Mesodermal cell (in vitro differentiated cells): ENCODE measurements around the gene NCOA3.

Experiments
- H3K27ac ChIP-seq: 2 replicates; pipeline ENCODE4 v1.7.0; 2013; ENCODE audit warnings: mild to moderate bottlenecking, low read depth, low read length, moderate library complexity; ENCODE audit not compliant: severe bottlenecking
- H3K36me3 ChIP-seq: 2 replicates; pipeline ENCODE4 v1.7.1; 2013; ENCODE audit warnings: mild to moderate bottlenecking, low read length, moderate library complexity; ENCODE audit not compliant: control insufficient read depth, insufficient read depth
- H3K4me1 ChIP-seq: one replicate; pipeline ENCODE4 v1.7.1; 2013; ENCODE audit warnings: mild to moderate bottlenecking, low read length; ENCODE audit not compliant: insufficient read depth, control insufficient read depth, poor library complexity, severe bottlenecking
- H3K4me3 ChIP-seq: 2 replicates; pipeline ENCODE4 v1.7.0; 2013; ENCODE audit warnings: low read length, control low read depth, mild to moderate bottlenecking; ENCODE audit not compliant: insufficient read depth, poor library complexity, severe bottlenecking; ENCODE audit errors: extremely low read depth
- H3K9me3 ChIP-seq: 2 replicates; pipeline ENCODE4 v1.7.1; 2013; ENCODE audit warnings: mild to moderate bottlenecking, low read length, moderate library complexity; ENCODE audit not compliant: control insufficient read depth
- WGBS, 2 experiments: methylation state at CpG; one replicate each; pipeline ENCODE4 v1.1.5; 2013; ENCODE audit warnings: missing lambda C conversion rate in 2 of 2; ENCODE audit not compliant: insufficient coverage in 2 of 2; 5-methylcytosine and 5-hydroxymethylcytosine counted together

The NCOA3 gene

DNA sequence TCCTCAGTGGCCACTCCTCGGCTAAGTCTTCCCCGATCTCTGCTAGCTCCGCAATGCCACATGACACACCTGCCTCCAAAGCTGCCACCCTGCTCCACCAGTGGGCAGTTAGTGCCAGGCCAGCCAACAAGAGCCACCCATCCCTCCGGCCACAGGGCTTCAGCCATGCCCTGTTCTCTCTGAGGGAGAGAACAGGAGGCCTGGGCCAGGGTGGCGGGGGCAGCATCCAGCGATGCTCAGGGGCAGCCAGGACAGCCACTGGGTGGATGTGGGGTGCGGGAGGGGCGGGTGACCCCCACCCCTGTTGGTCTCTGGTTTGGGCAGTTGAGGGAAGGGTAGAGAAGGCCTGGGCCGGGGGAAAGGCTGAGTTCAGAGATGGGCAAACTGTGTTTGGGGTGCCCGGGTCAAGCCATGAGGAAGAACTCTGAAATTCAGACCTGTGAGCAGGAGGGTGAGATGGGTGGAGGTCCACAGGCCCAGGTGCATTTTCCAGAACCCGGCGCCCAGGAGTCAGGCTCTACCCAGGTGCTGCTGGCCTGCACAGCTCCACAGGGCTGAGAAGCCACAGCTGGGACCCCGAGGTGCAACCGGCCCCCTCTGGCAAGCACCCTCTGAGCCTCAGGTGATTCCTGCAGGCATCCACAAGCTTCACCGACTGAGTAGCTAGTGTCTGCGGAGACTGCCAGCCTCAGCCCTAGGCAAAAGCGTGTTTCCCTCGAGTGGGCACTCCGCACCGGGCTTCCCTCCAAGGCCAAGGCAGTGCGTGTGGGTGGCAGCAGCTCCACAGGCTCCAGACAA, 192.5 kb downstream of the NCOA3 start:
- WGBS, 2 experiments, result 93 to 96% methylated on average over 18 to 21 of the region's 21 CpGs
- Histone ChIP-seq H3K4me1 (no peaks in the 10 kb centered on the region), H3K4me3 (no peak overlapping the region), H3K9me3 (no peaks in the 10 kb centered on the region), H3K36me3 (peaks cover 37% of the 10 kb centered on the region), H3K27ac (no peak overlapping the region)

DNA sequence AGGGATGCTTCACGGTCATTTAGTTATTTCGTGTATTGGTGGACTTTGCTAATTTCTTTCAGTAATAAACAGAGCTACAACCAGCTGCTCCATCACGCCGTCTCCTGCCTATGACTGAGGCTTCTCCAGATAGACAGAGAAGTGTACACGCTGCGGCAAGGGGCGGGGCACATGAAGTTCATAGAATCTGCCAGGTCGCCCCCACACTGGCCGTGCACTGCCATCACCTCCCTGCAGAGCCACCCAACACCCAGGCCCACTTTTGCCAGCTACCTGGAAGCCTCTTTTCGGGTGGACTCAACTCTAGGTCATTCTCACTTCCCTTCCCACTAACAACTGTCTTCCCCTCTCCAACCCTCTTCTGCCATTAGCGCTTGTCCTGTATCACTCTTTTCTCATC, 195.2 kb downstream of the NCOA3 start:
- Histone ChIP-seq H3K4me1 (no peaks in the 10 kb centered on the region), H3K9me3 (no peaks in the 10 kb centered on the region), H3K27ac (no peak overlapping the region), H3K36me3 (peaks cover 49% of the 10 kb centered on the region), H3K4me3 (no peak overlapping the region)
- WGBS, 2 experiments, result 95 to 99% methylated on average over 9 to 10 of the region's 11 CpGs

DNA sequence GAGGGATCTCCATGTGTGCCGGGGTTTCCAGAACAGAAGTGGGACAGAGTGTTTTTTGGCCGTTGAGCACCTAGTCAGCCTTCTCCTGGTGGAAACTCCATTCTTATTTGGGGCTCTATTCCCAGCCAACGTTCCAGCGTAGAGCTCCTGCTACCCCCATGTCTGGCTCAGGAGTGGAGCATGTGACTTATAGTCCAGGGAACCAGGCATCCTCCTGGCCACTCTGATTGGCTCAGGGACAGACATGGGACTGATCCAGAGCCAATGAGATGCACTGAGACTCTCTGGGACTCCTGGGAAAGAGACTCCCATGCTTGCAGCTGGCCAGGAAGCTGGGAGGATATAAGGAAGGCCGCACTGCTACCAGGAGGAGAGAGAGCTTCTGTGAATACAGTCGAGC, 196.5 kb downstream of the NCOA3 start:
- WGBS, 2 experiments, result 87 to 98% methylated on average over 6 of the region's 6 CpGs
- Histone ChIP-seq H3K9me3 (no peaks in the 10 kb centered on the region), H3K4me3 (no peak overlapping the region), H3K36me3 (peaks cover 51% of the 10 kb centered on the region), H3K27ac (no peak overlapping the region), H3K4me1 (no peaks in the 10 kb centered on the region)

DNA sequence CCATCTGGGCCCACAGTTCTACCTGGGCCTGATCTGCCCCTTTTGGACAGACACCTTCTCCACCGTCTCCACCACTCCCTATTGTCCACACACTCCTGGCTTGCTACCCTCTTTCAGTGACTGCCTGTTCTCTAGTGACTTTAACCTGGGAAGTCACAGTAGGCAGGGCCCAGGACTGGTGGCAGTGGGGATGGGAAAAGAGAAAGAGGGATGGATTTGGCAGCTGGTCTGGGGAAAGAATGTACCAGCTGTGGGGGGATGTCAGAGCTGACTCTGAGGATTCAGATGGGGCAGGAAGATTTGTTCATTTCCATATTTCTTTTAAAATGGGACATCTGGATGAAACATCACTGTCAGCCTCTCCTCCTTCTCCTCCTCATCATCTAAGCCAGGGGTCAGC, 198.1 kb downstream of the NCOA3 start:
- H3K4me1 ChIP-seq, result peaks cover 4% of the 10 kb centered on the region
- H3K4me3 ChIP-seq, result no peak overlapping the region
- WGBS, 2 experiments, result 80 to 100% methylated on average over 1 of the region's 1 CpG
- H3K27ac ChIP-seq, result no peak overlapping the region
- peaks cover 48% of the 10 kb centered on the region for H3K36me3 ChIP-seq
- H3K9me3 ChIP-seq, result no peaks in the 10 kb centered on the region

DNA sequence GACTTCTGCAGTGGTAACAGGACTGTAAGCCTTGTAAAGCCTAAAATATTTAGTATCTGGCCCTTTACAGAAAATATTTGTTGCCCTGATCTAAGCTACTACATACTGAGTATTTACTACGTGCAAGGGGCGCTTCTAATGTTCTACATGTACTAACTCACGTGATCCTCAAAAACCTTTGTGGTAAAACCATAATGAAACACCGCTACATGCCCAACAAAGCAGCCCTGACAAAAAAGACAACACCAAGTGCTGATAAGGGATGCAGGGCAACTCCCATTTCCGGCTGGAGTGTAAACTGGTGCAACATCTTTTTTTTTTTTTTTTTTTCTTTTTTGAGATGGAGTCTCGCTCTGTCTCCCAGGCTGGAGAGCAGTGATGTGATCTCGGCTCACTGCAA, 198.6 kb downstream of the NCOA3 start:
- H3K4me1 ChIP-seq, result peaks cover 7% of the 10 kb centered on the region
- H3K36me3 ChIP-seq, result peaks cover 48% of the 10 kb centered on the region
- H3K4me3 ChIP-seq, result no peak overlapping the region
- H3K27ac ChIP-seq, result no peak overlapping the region
- 92 to 93% methylated on average over 3 to 4 of the region's 7 CpGs for WGBS, 2 experiments
- no peaks in the 10 kb centered on the region for H3K9me3 ChIP-seq

DNA sequence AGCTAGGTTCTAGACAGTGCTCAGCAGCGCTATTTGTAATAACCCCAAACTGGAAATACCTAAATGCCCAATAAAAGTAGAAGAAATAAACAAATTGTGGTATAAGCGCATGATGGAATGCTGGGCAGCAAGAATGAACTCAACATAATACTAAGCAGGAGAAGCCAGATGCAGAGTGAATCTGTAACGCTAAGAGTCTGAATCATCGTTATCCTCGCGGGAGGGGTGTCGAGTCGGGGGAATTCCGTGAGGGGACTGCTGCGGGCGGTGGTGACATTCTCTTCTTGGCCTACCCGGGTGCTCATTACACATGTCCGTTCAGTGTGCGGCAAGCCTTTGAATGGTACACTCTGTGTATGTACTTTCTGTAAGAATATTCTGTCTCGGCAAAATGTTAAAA, 199.9 kb downstream of the NCOA3 start:
- Histone ChIP-seq H3K27ac (no peak overlapping the region), H3K4me1 (peaks cover 11% of the 10 kb centered on the region), H3K36me3 (peaks cover 46% of the 10 kb centered on the region), H3K4me3 (no peak overlapping the region), H3K9me3 (no peaks in the 10 kb centered on the region)
- 90 to 92% methylated on average over 11 of the region's 15 CpGs for WGBS, 2 experiments

DNA sequence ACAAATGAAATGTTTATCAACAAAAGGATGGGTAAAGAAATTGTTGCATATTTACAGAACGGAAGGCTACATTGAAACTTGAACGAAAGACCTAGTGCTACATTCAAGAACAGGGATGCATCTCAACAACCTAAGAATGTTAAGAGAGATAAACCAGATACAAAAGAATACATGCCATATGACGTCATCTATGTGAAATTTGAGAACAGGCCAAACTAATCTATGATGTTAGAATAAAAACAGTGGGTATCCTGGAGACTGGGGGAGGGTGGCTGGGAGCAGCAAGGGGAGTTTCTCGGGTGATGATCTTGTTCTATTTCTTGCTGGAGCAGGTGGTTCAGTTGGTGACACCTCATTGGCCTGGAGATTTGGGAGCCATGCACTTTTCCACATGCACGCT, 202.1 kb downstream of the NCOA3 start:
- no peaks in the 10 kb centered on the region for H3K9me3 ChIP-seq
- H3K27ac ChIP-seq, result no peak overlapping the region
- H3K36me3 ChIP-seq, result peaks cover 41% of the 10 kb centered on the region
- peaks cover 11% of the 10 kb centered on the region for H3K4me1 ChIP-seq
- no peak overlapping the region for H3K4me3 ChIP-seq
- WGBS, 2 experiments, result 92 to 100% methylated on average over 2 of the region's 5 CpGs

DNA sequence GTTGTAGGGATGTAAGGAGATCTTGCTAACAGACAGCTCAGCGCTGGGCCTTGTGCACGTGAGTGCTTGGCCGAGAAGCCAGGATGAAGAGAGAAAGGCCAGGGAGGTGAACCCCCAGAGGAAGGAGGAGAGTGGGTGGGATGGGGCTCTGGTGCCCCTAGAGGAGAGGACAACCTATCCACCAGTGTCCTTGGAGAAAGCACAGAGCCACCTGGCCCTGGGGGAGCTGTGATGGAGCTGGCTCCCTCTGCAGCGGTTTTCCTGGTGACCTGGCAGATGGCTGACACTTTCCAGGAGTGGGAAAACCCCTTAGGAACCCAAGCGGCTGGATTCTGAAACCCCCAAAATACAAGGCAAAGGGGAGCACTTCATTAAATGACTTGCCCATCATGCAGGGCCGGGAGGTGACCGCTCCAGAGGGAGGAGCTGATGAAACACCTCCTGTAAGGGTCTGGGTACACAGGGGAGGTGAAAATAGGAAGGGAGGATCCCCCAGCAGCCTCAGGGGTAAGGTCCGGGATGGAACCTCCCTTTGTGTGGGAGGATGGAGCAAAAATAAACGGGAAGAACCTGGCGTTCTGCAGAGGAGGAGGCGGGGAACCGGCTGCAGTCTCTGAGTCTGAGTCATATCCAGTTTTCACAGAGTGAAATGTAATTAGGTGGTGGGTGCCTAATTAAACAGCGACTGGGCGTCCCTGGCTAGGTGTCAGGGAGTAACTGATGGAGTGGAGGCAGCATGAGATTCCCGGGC, 203.2 kb downstream of the NCOA3 start:
- no peaks in the 10 kb centered on the region for H3K9me3 ChIP-seq
- peaks cover 32% of the 10 kb centered on the region for H3K36me3 ChIP-seq
- H3K4me1 ChIP-seq, result peaks cover 11% of the 10 kb centered on the region
- no peak overlapping the region for H3K27ac ChIP-seq
- WGBS, 2 experiments, result 77 to 86% methylated on average over 13 to 14 of the region's 15 CpGs
- no peak overlapping the region for H3K4me3 ChIP-seq

DNA sequence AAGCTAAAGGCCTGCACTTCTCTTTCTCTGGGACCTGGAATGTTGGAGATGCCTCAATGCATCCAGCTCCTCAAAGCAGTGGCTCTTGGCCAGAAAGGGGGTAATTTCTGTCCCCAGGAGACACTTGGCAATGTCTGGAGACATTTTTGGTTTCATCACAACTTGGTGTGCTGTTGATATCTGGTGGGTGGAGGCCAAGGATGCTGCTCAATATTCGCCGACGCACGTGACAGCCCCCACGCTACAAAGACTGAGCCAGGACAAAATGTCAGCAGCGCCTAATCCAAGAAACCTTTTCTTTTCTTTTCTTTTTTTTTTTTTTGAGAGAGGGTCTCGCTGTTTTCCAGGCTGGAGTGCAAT, 203.8 kb downstream of the NCOA3 start:
- WGBS, 2 experiments, result 97 to 100% methylated on average over 2 to 6 of the region's 7 CpGs

DNA sequence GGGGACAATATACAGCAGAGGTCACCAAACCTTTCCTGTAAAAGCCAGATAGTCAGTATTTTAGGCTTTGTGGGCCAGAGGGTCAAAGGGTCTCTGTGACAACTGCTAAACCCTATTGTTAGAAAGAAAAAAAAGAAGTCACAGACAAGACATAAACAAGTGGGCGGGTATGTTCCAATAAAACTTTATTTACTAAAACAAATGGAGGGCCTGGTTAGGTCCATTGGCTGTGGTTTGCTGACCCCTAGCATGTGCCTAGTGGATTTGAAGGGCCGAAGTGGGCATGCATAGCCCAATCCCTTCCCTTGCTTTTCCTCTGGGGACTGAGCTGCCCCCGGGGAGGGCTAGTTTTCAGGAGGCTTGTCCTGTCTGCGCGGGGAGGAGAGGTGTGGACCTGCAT, 204.7 kb downstream of the NCOA3 start:
- no peaks in the 10 kb centered on the region for H3K9me3 ChIP-seq
- H3K4me3 ChIP-seq, result no peak overlapping the region
- peaks cover 11% of the 10 kb centered on the region for H3K4me1 ChIP-seq
- peaks cover 18% of the 10 kb centered on the region for H3K36me3 ChIP-seq
- 79 to 94% methylated on average over 3 to 4 of the region's 5 CpGs for WGBS, 2 experiments
- H3K27ac ChIP-seq, result no peak overlapping the region

More for the DNA sequence above, 203.8 kb downstream of the NCOA3 start:
- no peaks in the 10 kb centered on the region for H3K9me3 ChIP-seq
- no peak overlapping the region for H3K4me3 ChIP-seq
- peaks cover 11% of the 10 kb centered on the region for H3K4me1 ChIP-seq
- H3K36me3 ChIP-seq, result peaks cover 26% of the 10 kb centered on the region
- H3K27ac ChIP-seq, result no peak overlapping the region
